ENCODE results near the gene TMED6. TPM values are rescaled to one million over a fixed set of nuclear protein-coding genes. Genes with fewer than 3 reads are reported as not detected.

TMED6 gene
- total RNA-seq (2014; rRNA removed; shearing (Covaris generic)): not detected in 2 replicates
- polyA plus RNA-seq (2016; fragmentation: Nextera tagmentation; extraction: Ambion mirVana): 0.30 and 0.46 TPM in 2 replicates

GRCh38 chr16:69351309-69352027 is at the start of gene TMED6:
TMED6 (minus strand) TSS chr16:69351786; CDS start chr16:69351753, 33 bp downstream.
- Histone ChIP-seq H3K4me3 (no peak within 1 kb of the TSS), H3K9me2 (ENCODE audit: insufficient read depth) (no peaks in the 10 kb centered on the region), H3K27ac (no peak within 1 kb of the TSS), H4K20me1 (ENCODE audit: insufficient read depth) (no peaks in the 10 kb centered on the region), H3K9ac (no peak within 1 kb of the TSS), H3F3A (ENCODE audit: insufficient read depth) (0 out of 2 replicates have a peak, but pooled peaks cover 7% of the 10 kb centered on the region), H2AFZ (no peak within 1 kb of the TSS), H3K4me1 (ENCODE audit: insufficient read depth) (no peaks in the 10 kb centered on the region), H3K79me2 (ENCODE audit: insufficient read depth) (no peaks in the 10 kb centered on the region), H3K36me3 (ENCODE audit: low read depth) (no peaks in the 10 kb centered on the region), H3K9me3 (ENCODE audit: low read depth) (no peaks in the 10 kb centered on the region), H3K4me2 (ENCODE audit: unreplicated experiment) (no peak within 1 kb of the TSS), H3K27me3 (replicated peaks; ENCODE audit: insufficient read depth) (no peaks in the 10 kb centered on the region)
- no peak for DNase-seq
- in situ Hi-C loops (cut with MboI): no loop called here
- TF ChIP-seq EZH2 (IDR thresholded peaks at IDR 0.05; ENCODE audit: insufficient read depth, poor library complexity, severe bottlenecking) (no peak), EZH2phosphoT487 (IDR thresholded peaks at IDR 0.05; ENCODE audit: insufficient read depth, low read depth) (no peak)
- WGBS, 2 experiments (ENCODE audit: low coverage in 1 of 2, low lambda C conversion rate in 2 of 2, missing lambda C conversion rate in 2 of 2): 86 to 90% methylated on average over 12 of the region's 12 CpGs

- no peaks in the 10 kb centered on the region for H3K9me2 ChIP-seq (ENCODE audit: insufficient read depth)
- no peak overlapping the region for H3K4me3 ChIP-seq
- no peaks in the 10 kb centered on the region for H3K36me3 ChIP-seq (ENCODE audit: low read depth)
- in situ Hi-C loops (cut with MboI): no loop called here
- no peak overlapping the region for H3K4me2 ChIP-seq (ENCODE audit: unreplicated experiment)
- H3K4me1 ChIP-seq (ENCODE audit: insufficient read depth): peaks cover 43% of the 10 kb centered on the region
- no peaks in the 10 kb centered on the region for H3K27me3 ChIP-seq (replicated peaks; ENCODE audit: insufficient read depth)
- no peak overlapping the region for H3K27ac ChIP-seq
- H3K9me3 ChIP-seq (ENCODE audit: low read depth): no peaks in the 10 kb centered on the region
- TF ChIP-seq EZH2 (IDR thresholded peaks at IDR 0.05; ENCODE audit: insufficient read depth, poor library complexity, severe bottlenecking) (no peak), EZH2phosphoT487 (IDR thresholded peaks at IDR 0.05; ENCODE audit: insufficient read depth, low read depth) (no peak)
- H3K79me2 ChIP-seq (ENCODE audit: insufficient read depth): no peaks in the 10 kb centered on the region
- H4K20me1 ChIP-seq (ENCODE audit: insufficient read depth): no peaks in the 10 kb centered on the region
- H3K9ac ChIP-seq: no peak overlapping the region
- DNase-seq: peak; percentile 62
- H2AFZ ChIP-seq: 0 out of 2 replicates have a peak overlapping the region, but pooled peaks have one; percentile 17
- WGBS, 2 experiments (ENCODE audit: low coverage in 1 of 2, low lambda C conversion rate in 2 of 2, missing lambda C conversion rate in 2 of 2): 64 to 67% methylated on average over 3 of the region's 3 CpGs
- H3F3A ChIP-seq (ENCODE audit: insufficient read depth): peaks cover 30% of the 10 kb centered on the region
Observed at GRCh38 chr16:69399361-69399760, 47.8 kb upstream of the TMED6 start.

GRCh38 chr16:69397821-69398521 is 46.4 kb upstream of the TMED6 start:
- Histone ChIP-seq H3K4me3 (peak overlapping the region; percentile 22), H3K79me2 (ENCODE audit: insufficient read depth) (no peaks in the 10 kb centered on the region), H2AFZ (peak overlapping the region; percentile 73), H4K20me1 (ENCODE audit: insufficient read depth) (no peaks in the 10 kb centered on the region), H3K9me3 (ENCODE audit: low read depth) (no peaks in the 10 kb centered on the region), H3K36me3 (ENCODE audit: low read depth) (no peaks in the 10 kb centered on the region), H3K9ac (peak overlapping the region; percentile 47), H3K4me1 (ENCODE audit: insufficient read depth) (peaks cover 37% of the 10 kb centered on the region), H3K4me2 (ENCODE audit: unreplicated experiment) (peak overlapping the region; percentile 55), H3K9me2 (ENCODE audit: insufficient read depth) (no peaks in the 10 kb centered on the region), H3K27ac (peak overlapping the region; percentile 89), H3F3A (ENCODE audit: insufficient read depth) (peaks cover 30% of the 10 kb centered on the region), H3K27me3 (replicated peaks; ENCODE audit: insufficient read depth) (no peaks in the 10 kb centered on the region)
- in situ Hi-C loops (cut with MboI): no loop called here
- DNase-seq: peak; percentile 90
- WGBS, 2 experiments (ENCODE audit: low coverage in 1 of 2, low lambda C conversion rate in 2 of 2, missing lambda C conversion rate in 2 of 2): 4 to 7% methylated on average over 6 of the region's 6 CpGs
- TF ChIP-seq EZH2phosphoT487 (IDR thresholded peaks at IDR 0.05; ENCODE audit: insufficient read depth, low read depth) (no peak), EZH2 (IDR thresholded peaks at IDR 0.05; ENCODE audit: insufficient read depth, poor library complexity, severe bottlenecking) (no peak)

- peak; percentile 97 for DNase-seq
- peaks cover 37% of the 10 kb centered on the region for H3K4me1 ChIP-seq (ENCODE audit: insufficient read depth)
- H2AFZ ChIP-seq: peak overlapping the region; percentile 63
- peak overlapping the region; percentile 72 for H3K4me2 ChIP-seq (ENCODE audit: unreplicated experiment)
- H3K4me3 ChIP-seq: peak overlapping the region; percentile 38
- no peaks in the 10 kb centered on the region for H4K20me1 ChIP-seq (ENCODE audit: insufficient read depth)
- no peaks in the 10 kb centered on the region for H3K36me3 ChIP-seq (ENCODE audit: low read depth)
- H3F3A ChIP-seq (ENCODE audit: insufficient read depth): peaks cover 30% of the 10 kb centered on the region
- peak overlapping the region; percentile 66 for H3K9ac ChIP-seq
- no peaks in the 10 kb centered on the region for H3K9me2 ChIP-seq (ENCODE audit: insufficient read depth)
- WGBS, 2 experiments (ENCODE audit: low coverage in 1 of 2, low lambda C conversion rate in 2 of 2, missing lambda C conversion rate in 2 of 2): 33% methylated on average over 13 of the region's 13 CpGs
- in situ Hi-C loops (cut with MboI): no loop called here
- H3K79me2 ChIP-seq (ENCODE audit: insufficient read depth): no peaks in the 10 kb centered on the region
- peak overlapping the region; percentile 89 for H3K27ac ChIP-seq
- H3K27me3 ChIP-seq (replicated peaks; ENCODE audit: insufficient read depth): no peaks in the 10 kb centered on the region
- TF ChIP-seq EZH2phosphoT487 (IDR thresholded peaks at IDR 0.05; ENCODE audit: insufficient read depth, low read depth) (no peak), EZH2 (IDR thresholded peaks at IDR 0.05; ENCODE audit: insufficient read depth, poor library complexity, severe bottlenecking) (no peak)
- H3K9me3 ChIP-seq (ENCODE audit: low read depth): no peaks in the 10 kb centered on the region
Observed at GRCh38 chr16:69396187-69397061, 44.8 kb upstream of the TMED6 start.
